Testis (tissue), 3 donors: ENCODE results near the gene PRR30. TPM values are rescaled to one million over a fixed set of nuclear protein-coding genes. Genes with fewer than 3 reads are reported as not detected.
A peak's percentile ranks its signal among the peaks of the same experiment; 100 is the strongest.

Experiments used
- DNase-seq: peaks from one replicate; pipeline ENCODE4 v3.0.0-alpha.2; 2019
- H3K27ac ChIP-seq, 2 donors: fragments of 200-600 bp; sonication (generic); one replicate each; pipeline ENCODE4 v1.5.1; 2019
- H3K27me3 ChIP-seq: fragments of 200-600 bp; sonication (generic); one replicate; pipeline ENCODE4 v1.5.1; 2019
- H3K36me3 ChIP-seq: fragments of 200-600 bp; sonication (generic); one replicate; pipeline ENCODE4 v1.5.1; 2017; ENCODE audit warnings: low read depth; ENCODE audit errors: missing control alignments
- H3K4me1 ChIP-seq: fragments of 200-600 bp; sonication (generic); one replicate; pipeline ENCODE4 v1.5.1; 2019
- H3K4me3 ChIP-seq, 2 donors: fragments of 200-600 bp; sonication (generic); one replicate each; pipeline ENCODE4 v1.5.1; 2017 to 2019
- H3K9me3 ChIP-seq: fragments of 200-600 bp; sonication (generic); one replicate; pipeline ENCODE4 v1.5.1; 2017
- POLR2A ChIP-seq: fragments of 450-650 bp; IDR thresholded peaks from one replicate; pipeline ENCODE4 v1.6.1; 2017; ENCODE audit warnings: antibody characterized with exemption, mild to moderate bottlenecking, moderate library complexity
- WGBS, 2 donors: methylation state at CpG; one replicate each; pipeline ENCODE4 v1.1.5; 2018; 5-methylcytosine and 5-hydroxymethylcytosine counted together
- intact Hi-C: fragments of 100-400 bp; cut with DNase I; formaldehyde crosslinking; loops from one replicate; pipeline ENCODE4 v1.15.1; 2023; ENCODE audit warnings: low total_unique reads
- polyA plus RNA-seq: library from polyadenylated mRNA; stranded (reverse); fragments of 350-450 nt; fragmentation: Illumina TruSeq; extraction: RNeasy Lipid Tissue Mini Kit (QIAGEN cat#74804); gene quantifications from one replicate; pipeline ENCODE4 v1.2.3, GENCODE V29; 2014; ENCODE audit warnings: low read depth, low replicate concordance; ENCODE audit not compliant: insufficient read depth
- total RNA-seq, 2 donors: library from RNA; depleted of rRNA; stranded (reverse); fragments of >200 nt; gene quantifications; one replicate each; pipeline ENCODE4 v1.2.3, GENCODE V29; 2016
- TF ChIP-seq, protein P1 (sequence below), 3 experiments: fragments of 450-650 bp in 2 of 3; fragments of 200-600 bp in 1 of 3; sonication (generic) in 1 of 3; IDR thresholded peaks; one replicate each; pipeline ENCODE4 v1.5.1; 2016 to 2019; ENCODE audit warnings: antibody characterized with exemption in 3 of 3, mild to moderate bottlenecking in 2 of 3, moderate library complexity in 1 of 3

PRR30 gene
- total and polyA plus RNA-seq, 3 donors from 2014 or later: 12.8 to 153 (median 55.4) TPM

DNA sequence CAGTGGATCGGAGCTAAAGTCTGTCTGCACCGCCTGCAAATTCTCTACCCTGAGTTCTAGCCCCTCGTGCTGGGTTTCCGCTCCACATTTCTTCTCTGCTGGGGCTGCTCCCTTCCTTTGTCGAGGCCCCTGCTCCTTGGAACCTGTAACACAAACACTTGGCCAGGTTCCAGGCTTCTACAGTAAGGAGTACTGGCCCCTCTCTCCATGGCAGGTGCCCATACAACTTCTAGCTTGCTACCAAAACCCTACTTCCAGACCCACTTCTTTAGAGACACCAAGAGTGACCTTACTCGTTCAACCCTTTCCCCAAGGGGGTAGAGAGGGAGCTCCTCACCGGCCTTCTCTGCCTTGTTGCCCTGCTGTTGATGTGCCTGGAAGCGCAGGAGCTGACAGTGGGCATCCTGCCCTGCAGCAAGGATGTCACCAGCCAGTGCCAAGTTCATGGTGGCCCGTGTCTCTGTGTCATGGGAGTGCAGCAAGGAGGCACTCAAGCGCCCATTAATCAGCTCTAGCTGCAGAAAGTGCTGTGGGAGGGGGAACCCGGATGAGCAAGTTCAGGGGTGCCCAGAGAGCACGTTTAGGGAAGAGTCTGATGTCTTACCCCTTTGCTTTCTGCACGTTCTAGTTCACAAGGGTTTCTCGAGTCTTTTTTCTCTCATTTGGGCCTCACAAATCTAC, 5.9 kb downstream of the PRR30 start:
- peaks cover 11% of the 10 kb centered on the region for H3K4me1 ChIP-seq
- no peaks in the 10 kb centered on the region for H3K27me3 ChIP-seq
- TF ChIP-seq POLR2A: no peak
- TF ChIP-seq, protein P1, sequence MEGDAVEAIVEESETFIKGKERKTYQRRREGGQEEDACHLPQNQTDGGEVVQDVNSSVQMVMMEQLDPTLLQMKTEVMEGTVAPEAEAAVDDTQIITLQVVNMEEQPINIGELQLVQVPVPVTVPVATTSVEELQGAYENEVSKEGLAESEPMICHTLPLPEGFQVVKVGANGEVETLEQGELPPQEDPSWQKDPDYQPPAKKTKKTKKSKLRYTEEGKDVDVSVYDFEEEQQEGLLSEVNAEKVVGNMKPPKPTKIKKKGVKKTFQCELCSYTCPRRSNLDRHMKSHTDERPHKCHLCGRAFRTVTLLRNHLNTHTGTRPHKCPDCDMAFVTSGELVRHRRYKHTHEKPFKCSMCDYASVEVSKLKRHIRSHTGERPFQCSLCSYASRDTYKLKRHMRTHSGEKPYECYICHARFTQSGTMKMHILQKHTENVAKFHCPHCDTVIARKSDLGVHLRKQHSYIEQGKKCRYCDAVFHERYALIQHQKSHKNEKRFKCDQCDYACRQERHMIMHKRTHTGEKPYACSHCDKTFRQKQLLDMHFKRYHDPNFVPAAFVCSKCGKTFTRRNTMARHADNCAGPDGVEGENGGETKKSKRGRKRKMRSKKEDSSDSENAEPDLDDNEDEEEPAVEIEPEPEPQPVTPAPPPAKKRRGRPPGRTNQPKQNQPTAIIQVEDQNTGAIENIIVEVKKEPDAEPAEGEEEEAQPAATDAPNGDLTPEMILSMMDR (IDR thresholded peaks at IDR 0.05): no peak
- peak overlapping the region; percentile 85 to 94 for H3K27ac ChIP-seq
- no peaks in the 10 kb centered on the region for H3K9me3 ChIP-seq
- peak overlapping the region; percentile 95 to 100 for H3K4me3 ChIP-seq
- no peaks in the 10 kb centered on the region for H3K36me3 ChIP-seq
- WGBS, 2 donors: 12 to 26% methylated on average over 12 to 14 of the region's 14 CpGs
- intact Hi-C loops: no loop called here
- no peak for DNase-seq

DNA sequence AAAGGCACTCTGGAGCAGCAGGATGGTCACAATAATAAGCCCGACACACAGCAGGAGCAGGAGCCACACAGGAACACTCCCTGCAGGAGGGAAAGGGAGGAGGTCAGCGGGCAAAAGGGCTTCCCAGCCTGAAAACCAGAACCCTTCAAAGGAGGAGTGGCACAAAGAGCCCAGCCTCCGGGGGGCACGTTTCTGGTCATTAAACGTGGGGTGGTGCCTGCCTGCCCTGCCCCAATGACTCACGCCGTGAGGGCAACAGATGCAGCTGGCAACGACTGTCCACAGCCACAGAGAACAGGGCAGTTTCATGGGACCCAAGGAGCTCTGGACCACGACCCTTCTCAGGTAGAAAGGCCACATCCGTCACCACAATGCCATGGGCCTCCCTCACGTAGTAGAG, 7.8 kb downstream of the PRR30 start:
- H3K27ac ChIP-seq: no peak overlapping the region
- no peaks in the 10 kb centered on the region for H3K27me3 ChIP-seq
- no peak overlapping the region for H3K4me3 ChIP-seq
- no peaks in the 10 kb centered on the region for H3K36me3 ChIP-seq
- WGBS, 2 donors: 83 to 84% methylated on average over 8 to 11 of the region's 11 CpGs
- TF ChIP-seq POLR2A: no peak
- TF ChIP-seq, protein P1 (IDR thresholded peaks at IDR 0.05): no peak
- no peaks in the 10 kb centered on the region for H3K9me3 ChIP-seq
- peaks cover 11% of the 10 kb centered on the region for H3K4me1 ChIP-seq
- intact Hi-C loops: no loop called here
- no peak for DNase-seq

DNA sequence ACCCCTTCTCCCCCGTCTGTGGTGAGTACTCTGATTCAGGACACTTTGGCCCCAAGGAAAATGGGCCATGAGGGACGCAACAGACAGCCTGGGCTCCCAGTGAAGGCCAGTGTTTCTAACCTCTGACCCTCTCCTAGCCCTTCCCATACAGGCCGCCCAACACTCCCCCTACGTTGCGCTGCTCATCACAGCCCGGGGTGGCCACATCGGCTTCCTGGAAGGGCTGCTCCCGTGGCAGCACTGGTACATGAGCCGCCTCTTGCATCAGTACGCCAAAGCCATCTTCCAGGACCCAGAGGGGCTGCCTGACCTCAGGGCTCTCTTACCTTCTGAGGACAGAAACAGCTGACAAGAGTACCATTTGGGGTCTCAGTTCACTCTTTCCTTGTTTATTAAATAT, 8.8 kb downstream of the PRR30 start:
- no peak overlapping the region for H3K27ac ChIP-seq
- H3K36me3 ChIP-seq: no peaks in the 10 kb centered on the region
- TF ChIP-seq, protein P1 (IDR thresholded peaks at IDR 0.05): no peak
- no peak for TF ChIP-seq POLR2A
- no peaks in the 10 kb centered on the region for H3K27me3 ChIP-seq
- H3K9me3 ChIP-seq: no peaks in the 10 kb centered on the region
- H3K4me1 ChIP-seq: peaks cover 11% of the 10 kb centered on the region
- intact Hi-C loops: no loop called here
- WGBS, 2 donors: 72 to 83% methylated on average over 10 of the region's 10 CpGs
- DNase-seq: no peak
- no peak overlapping the region for H3K4me3 ChIP-seq

DNA sequence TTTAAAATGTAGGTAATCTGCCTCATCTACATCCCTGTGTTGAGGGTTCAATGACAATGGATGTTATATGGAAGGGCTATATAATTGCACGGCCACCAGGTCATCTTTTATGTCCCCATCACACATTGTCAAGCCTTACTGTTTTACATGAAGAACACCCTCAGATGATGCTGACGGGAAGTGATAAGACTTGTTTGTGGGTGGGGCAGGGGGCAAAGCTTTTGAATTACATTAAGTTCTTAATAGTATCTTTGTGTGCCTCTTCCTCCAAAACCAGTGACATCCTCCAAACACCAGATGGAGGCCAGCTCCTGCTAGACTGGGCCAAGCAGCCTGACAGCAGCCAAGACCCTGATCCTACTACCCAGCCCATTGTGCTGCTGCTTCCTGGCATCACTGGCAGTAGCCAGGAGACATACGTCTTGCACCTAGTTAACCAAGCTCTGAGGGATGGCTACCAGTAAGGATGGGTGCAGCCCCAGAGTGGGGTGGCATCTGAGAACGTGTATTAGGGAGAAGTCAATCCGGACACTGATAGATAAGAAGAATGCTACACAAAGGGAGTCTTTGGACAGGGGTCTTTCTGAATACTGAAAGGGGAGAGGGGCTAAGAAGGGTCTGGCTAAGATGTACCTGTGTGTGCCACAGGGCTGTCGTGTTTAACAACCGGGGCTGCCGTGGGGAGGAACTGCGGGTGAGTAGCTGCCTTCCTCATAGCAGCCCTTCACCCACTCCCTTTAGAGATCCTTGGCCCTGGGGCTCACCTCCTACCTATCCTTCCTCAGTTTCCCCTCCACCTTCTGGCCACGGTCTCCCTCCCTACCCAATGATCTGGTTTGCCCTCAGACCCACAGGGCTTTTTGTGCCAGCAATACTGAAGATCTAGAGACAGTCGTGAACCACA, 10.3 kb downstream of the PRR30 start:
- intact Hi-C loops: no loop called here
- no peak for DNase-seq
- 75 to 81% methylated on average over 11 of the region's 11 CpGs for WGBS, 2 donors
- no peak overlapping the region for H3K27ac ChIP-seq
- H3K27me3 ChIP-seq: no peaks in the 10 kb centered on the region
- H3K4me3 ChIP-seq: no peak overlapping the region
- no peaks in the 10 kb centered on the region for H3K36me3 ChIP-seq
- H3K4me1 ChIP-seq: peaks cover 11% of the 10 kb centered on the region
- TF ChIP-seq, protein P1 (IDR thresholded peaks at IDR 0.05): no peak
- H3K9me3 ChIP-seq: no peaks in the 10 kb centered on the region
